Neural crest cell (in vitro differentiated cells): ENCODE data around the gene FEN1. TPM values are rescaled to one million over a fixed set of nuclear protein-coding genes. Genes with fewer than 3 reads are reported as not detected.

Source experiments
- DNase-seq: peaks from one replicate; pipeline ENCODE4 v3.0.0; 2021; ENCODE audit warnings: low read depth, mixed read lengths, low spot score
- H3K27ac Mint-ChIP-seq: one replicate; pipeline ENCODE4 v1.8.0; 2021; ENCODE audit warnings: mild to moderate bottlenecking, mixed read lengths; ENCODE audit not compliant: unreplicated experiment
- H3K27me3 Mint-ChIP-seq: 2 replicates; pipeline ENCODE4 v1.8.0; 2021; ENCODE audit warnings: low read depth, mild to moderate bottlenecking, mixed read lengths
- H3K36me3 Mint-ChIP-seq: 2 replicates; pipeline ENCODE4 v1.8.0; 2021; ENCODE audit warnings: low read depth, mild to moderate bottlenecking, mixed read lengths
- H3K4me1 Mint-ChIP-seq: 2 replicates; pipeline ENCODE4 v1.8.0; 2021; ENCODE audit warnings: mixed read lengths
- H3K4me3 Mint-ChIP-seq: one replicate; pipeline ENCODE4 v1.8.0; 2021; ENCODE audit warnings: mild to moderate bottlenecking, mixed read lengths
- H3K9me3 Mint-ChIP-seq: 2 replicates; pipeline ENCODE4 v1.8.0; 2021; ENCODE audit warnings: mixed read lengths
- CTCF ChIP-seq: fragments of 200-600 bp; sonication (generic); conservative IDR thresholded peaks from 2 replicates; pipeline ENCODE4 v1.5.0; 2021; ENCODE audit warnings: antibody characterized with exemption, mild to moderate bottlenecking
- total RNA-seq: library from RNA; stranded (reverse); gene quantifications from 2 replicates; pipeline ENCODE4 v1.2.1, GENCODE V29; 2021

Gene FEN1
- total RNA-seq, 1 donor from 2014 or later: 99.6 TPM

- no peaks in the 10 kb centered on the region for H3K4me1 Mint-ChIP-seq
- H3K27me3 Mint-ChIP-seq: no peaks in the 10 kb centered on the region
- no peak overlapping the region for H3K4me3 Mint-ChIP-seq
- TF ChIP-seq CTCF: no peak
- DNase-seq: no peak
- no peaks in the 10 kb centered on the region for H3K9me3 Mint-ChIP-seq
- no peak overlapping the region for H3K27ac Mint-ChIP-seq
- no peaks in the 10 kb centered on the region for H3K36me3 Mint-ChIP-seq
These were observed 13.6 kb upstream of the FEN1 start for GRCh38 chr11:61778920-61779650.

GRCh38 chr11:61779666-61780525 is 12.8 kb upstream of the FEN1 start:
- TF ChIP-seq CTCF: no peak
- Mint-ChIP-seq H3K36me3 (no peaks in the 10 kb centered on the region), H3K4me3 (no peak overlapping the region), H3K9me3 (no peaks in the 10 kb centered on the region), H3K27me3 (no peaks in the 10 kb centered on the region), H3K4me1 (no peaks in the 10 kb centered on the region), H3K27ac (peak overlapping the region; percentile 83)
- no peak for DNase-seq

GRCh38 chr11:61780581-61781162 is 12.0 kb upstream of the FEN1 start:
- no peak for TF ChIP-seq CTCF
- H3K36me3 Mint-ChIP-seq: no peaks in the 10 kb centered on the region
- DNase-seq: no peak
- no peaks in the 10 kb centered on the region for H3K27me3 Mint-ChIP-seq
- H3K27ac Mint-ChIP-seq: no peak overlapping the region
- H3K9me3 Mint-ChIP-seq: no peaks in the 10 kb centered on the region
- H3K4me3 Mint-ChIP-seq: no peak overlapping the region
- no peaks in the 10 kb centered on the region for H3K4me1 Mint-ChIP-seq

GRCh38 chr11:61781585-61781984 is 11.1 kb upstream of the FEN1 start:
- Mint-ChIP-seq H3K36me3 (no peaks in the 10 kb centered on the region), H3K27ac (no peak overlapping the region), H3K9me3 (no peaks in the 10 kb centered on the region), H3K4me1 (no peaks in the 10 kb centered on the region), H3K27me3 (no peaks in the 10 kb centered on the region), H3K4me3 (no peak overlapping the region)
- DNase-seq: no peak
- TF ChIP-seq CTCF: no peak

- Mint-ChIP-seq H3K27ac (peak overlapping the region; percentile 35), H3K36me3 (no peaks in the 10 kb centered on the region), H3K9me3 (no peaks in the 10 kb centered on the region), H3K4me1 (no peaks in the 10 kb centered on the region), H3K4me3 (no peak overlapping the region), H3K27me3 (no peaks in the 10 kb centered on the region)
- no peak for DNase-seq
- TF ChIP-seq CTCF: no peak
These were observed 10.4 kb upstream of the FEN1 start for GRCh38 chr11:61782299-61782698.
